ENCODE results near the gene ZDHHC14.
"Not testable (repeated sequence)": the region's sequence is repeated elsewhere in the genome, so short reads cannot be mapped to it uniquely, and the experiment has no call there.

The ZDHHC14 gene

GRCh38 chr6:157452096-157452495 lies 71.1 kb downstream of the ZDHHC14 start:
- Mint-ChIP-seq H3K4me1 (peaks cover 27% of the 10 kb centered on the region), H3K4me3 (no peak overlapping the region), H3K36me3 (peaks cover 16% of the 10 kb centered on the region), H3K27ac (no peak overlapping the region), H3K27me3 (no peaks in the 10 kb centered on the region), H3K9me3 (peaks cover 2% of the 10 kb centered on the region)
- DNase-seq (ENCODE audit: low spot score in 2 of 2) (no peak), ATAC-seq (ENCODE audit: low read depth) (no peak)

GRCh38 chr6:157453131-157453530 lies 72.1 kb downstream of the ZDHHC14 start:
- Mint-ChIP-seq H3K4me3 (no peak overlapping the region), H3K27me3 (no peaks in the 10 kb centered on the region), H3K27ac (no peak overlapping the region), H3K4me1 (peaks cover 27% of the 10 kb centered on the region), H3K9me3 (peaks cover 2% of the 10 kb centered on the region), H3K36me3 (peaks cover 16% of the 10 kb centered on the region)
- ATAC-seq (ENCODE audit: low read depth) (no peak), DNase-seq (ENCODE audit: low spot score in 2 of 2) (no peak)

- Mint-ChIP-seq H3K36me3 (peaks cover 16% of the 10 kb centered on the region), H3K27me3 (no peaks in the 10 kb centered on the region), H3K27ac (peak overlapping the region; percentile 68), H3K9me3 (peaks cover 2% of the 10 kb centered on the region), H3K4me1 (peaks cover 27% of the 10 kb centered on the region), H3K4me3 (no peak overlapping the region)
- DNase-seq (ENCODE audit: low spot score in 2 of 2), result no peak
- ATAC-seq (ENCODE audit: low read depth), result no peak
Observed at GRCh38 chr6:157453978-157454377, 73.0 kb downstream of the ZDHHC14 start.

- H3K27me3 Mint-ChIP-seq, result no peaks in the 10 kb centered on the region
- no peak overlapping the region for H3K4me3 Mint-ChIP-seq
- peaks cover 26% of the 10 kb centered on the region for H3K4me1 Mint-ChIP-seq
- no peak for DNase-seq (ENCODE audit: low spot score in 2 of 2)
- H3K36me3 Mint-ChIP-seq, result peaks cover 11% of the 10 kb centered on the region
- peaks cover 2% of the 10 kb centered on the region for H3K9me3 Mint-ChIP-seq
- H3K27ac Mint-ChIP-seq, result peak overlapping the region; percentile 68
- ATAC-seq (ENCODE audit: low read depth), result no peak
Observed at GRCh38 chr6:157454762-157455714, 74.0 kb downstream of the ZDHHC14 start.

- ATAC-seq (ENCODE audit: low read depth) (no peak), DNase-seq (ENCODE audit: low spot score in 2 of 2) (no peak)
- Mint-ChIP-seq H3K9me3 (peaks cover 2% of the 10 kb centered on the region), H3K36me3 (peaks cover 11% of the 10 kb centered on the region), H3K27ac (peak overlapping the region; percentile 93), H3K4me1 (peaks cover 30% of the 10 kb centered on the region), H3K4me3 (peak overlapping the region; percentile 49), H3K27me3 (no peaks in the 10 kb centered on the region)
Observed at GRCh38 chr6:157455731-157456523, 74.9 kb downstream of the ZDHHC14 start.

GRCh38 chr6:157456524-157456829 lies 75.5 kb downstream of the ZDHHC14 start:
- DNase-seq (ENCODE audit: low spot score in 2 of 2), result peak in 1 of 2 donors; percentile 22
- peaks cover 11% of the 10 kb centered on the region for H3K36me3 Mint-ChIP-seq
- peaks cover 2% of the 10 kb centered on the region for H3K9me3 Mint-ChIP-seq
- H3K4me3 Mint-ChIP-seq, result peak overlapping the region; percentile 49
- H3K27me3 Mint-ChIP-seq, result no peaks in the 10 kb centered on the region
- peaks cover 32% of the 10 kb centered on the region for H3K4me1 Mint-ChIP-seq
- peak overlapping the region; percentile 93 for H3K27ac Mint-ChIP-seq
- ATAC-seq (ENCODE audit: low read depth), result peak; percentile 69

GRCh38 chr6:157457787-157458186 lies 76.8 kb downstream of the ZDHHC14 start:
- Mint-ChIP-seq H3K4me1 (peaks cover 32% of the 10 kb centered on the region), H3K27me3 (no peaks in the 10 kb centered on the region), H3K36me3 (peaks cover 11% of the 10 kb centered on the region), H3K4me3 (no peak overlapping the region), H3K27ac (no peak overlapping the region), H3K9me3 (peaks cover 2% of the 10 kb centered on the region)
- ATAC-seq (ENCODE audit: low read depth), result no peak
- no peak for DNase-seq (ENCODE audit: low spot score in 2 of 2)

GRCh38 chr6:157459327-157459726 lies 78.3 kb downstream of the ZDHHC14 start:
- Mint-ChIP-seq H3K9me3 (peaks cover 2% of the 10 kb centered on the region), H3K27ac (peak overlapping the region; percentile 72), H3K36me3 (peaks cover 5% of the 10 kb centered on the region), H3K4me3 (no peak overlapping the region), H3K4me1 (peaks cover 25% of the 10 kb centered on the region), H3K27me3 (no peaks in the 10 kb centered on the region)
- DNase-seq (ENCODE audit: low spot score in 2 of 2), result no peak
- ATAC-seq (ENCODE audit: low read depth), result no peak

- Mint-ChIP-seq H3K4me3 (no peak overlapping the region), H3K36me3 (peaks cover 4% of the 10 kb centered on the region), H3K4me1 (peaks cover 27% of the 10 kb centered on the region), H3K27ac (peak overlapping the region; percentile 88), H3K27me3 (no peaks in the 10 kb centered on the region), H3K9me3 (peaks cover 2% of the 10 kb centered on the region)
- ATAC-seq (ENCODE audit: low read depth) (no peak), DNase-seq (ENCODE audit: low spot score in 2 of 2) (no peak)
Observed at GRCh38 chr6:157460182-157460999, 79.4 kb downstream of the ZDHHC14 start.

- Mint-ChIP-seq H3K4me1 (peaks cover 20% of the 10 kb centered on the region), H3K4me3 (peak overlapping the region; percentile 43), H3K27me3 (no peaks in the 10 kb centered on the region), H3K27ac (peak overlapping the region; percentile 88), H3K36me3 (peaks cover 2% of the 10 kb centered on the region), H3K9me3 (no peaks in the 10 kb centered on the region)
- DNase-seq (ENCODE audit: low spot score in 2 of 2) (peak; percentile 56 to 67), ATAC-seq (ENCODE audit: low read depth) (peak; percentile 67)
Observed at GRCh38 chr6:157461000-157461915, 80.3 kb downstream of the ZDHHC14 start.

GRCh38 chr6:157462956-157463742 lies 82.2 kb downstream of the ZDHHC14 start:
- Mint-ChIP-seq H3K4me3 (no peak overlapping the region), H3K9me3 (no peaks in the 10 kb centered on the region), H3K4me1 (peaks cover 19% of the 10 kb centered on the region), H3K27ac (peak overlapping the region; percentile 56), H3K36me3 (no peaks in the 10 kb centered on the region), H3K27me3 (no peaks in the 10 kb centered on the region)
- ATAC-seq (ENCODE audit: low read depth) (no peak), DNase-seq (ENCODE audit: low spot score in 2 of 2) (no peak)

- H3K4me3 Mint-ChIP-seq; ATAC-seq (ENCODE audit: low read depth); H3K27me3 Mint-ChIP-seq; DNase-seq (ENCODE audit: low spot score in 2 of 2); H3K36me3 Mint-ChIP-seq; H3K9me3 Mint-ChIP-seq: not testable (repeated sequence)
- peaks cover 23% of the 10 kb centered on the region for H3K4me1 Mint-ChIP-seq
- H3K27ac Mint-ChIP-seq, result peak overlapping the region; percentile 56
Observed at GRCh38 chr6:157463743-157464135, 82.7 kb downstream of the ZDHHC14 start.
